ENCODE measurements around the gene CFAP77.

GRCh38 chr9:132459661-132460060, 49.6 kb downstream of the CFAP77 start:
- no peak for TF ChIP-seq CTCF (IDR thresholded peaks at IDR 0.05)
- TF ChIP-seq POLR2A (IDR thresholded peaks at IDR 0.05; ENCODE audit: low read depth): no peak
- TF ChIP-seq POLR2AphosphoS5 (IDR thresholded peaks at IDR 0.05): no peak
